ENCODE measurements around the gene SPACA7.
"Not testable (repeated sequence)": the region's sequence is repeated elsewhere in the genome, so short reads cannot be mapped to it uniquely, and the experiment has no call there.

SPACA7 gene

DNA sequence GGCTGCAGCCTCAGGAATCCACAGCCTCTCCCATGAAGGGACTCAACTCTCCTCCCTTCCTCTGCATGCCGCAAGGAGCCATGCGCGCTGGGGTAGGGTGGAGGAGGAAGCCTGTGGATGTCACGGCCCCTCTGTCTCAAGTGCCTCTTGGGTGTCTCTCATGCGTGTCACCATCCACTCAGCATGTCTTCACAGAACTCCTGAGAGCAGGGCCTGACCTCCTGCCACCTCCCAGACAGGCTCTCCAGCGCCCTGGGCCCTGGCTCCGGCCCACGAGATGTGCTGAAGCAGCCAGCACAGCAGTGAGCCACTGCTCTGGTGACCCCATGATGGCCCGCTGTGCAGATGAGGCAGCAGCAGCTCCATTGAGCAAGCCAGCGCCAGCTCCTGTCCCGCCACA, 25.9 kb upstream of the SPACA7 start:
- no peak for DNase-seq (ENCODE audit: low read depth)

DNA sequence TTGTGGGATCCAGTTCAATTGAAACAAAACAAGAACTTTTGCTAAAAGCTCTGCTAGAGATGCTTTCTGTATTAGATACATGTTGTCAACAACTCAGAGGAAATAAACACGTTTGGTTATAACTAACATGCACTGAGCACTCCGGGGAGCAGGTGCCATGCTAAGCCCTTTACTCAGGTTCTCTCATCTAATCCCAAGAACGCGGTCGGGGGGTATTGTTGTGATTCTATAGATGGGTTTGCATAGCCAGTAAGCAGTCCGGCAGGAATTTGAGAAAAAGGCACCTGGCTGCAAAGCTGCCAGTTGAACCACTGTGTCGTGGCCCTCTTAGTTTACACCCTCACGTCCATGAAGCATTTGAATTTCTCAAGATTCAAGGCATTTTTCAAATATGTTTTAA, 24.3 kb upstream of the SPACA7 start:
- no peak for DNase-seq (ENCODE audit: low read depth)

DNA sequence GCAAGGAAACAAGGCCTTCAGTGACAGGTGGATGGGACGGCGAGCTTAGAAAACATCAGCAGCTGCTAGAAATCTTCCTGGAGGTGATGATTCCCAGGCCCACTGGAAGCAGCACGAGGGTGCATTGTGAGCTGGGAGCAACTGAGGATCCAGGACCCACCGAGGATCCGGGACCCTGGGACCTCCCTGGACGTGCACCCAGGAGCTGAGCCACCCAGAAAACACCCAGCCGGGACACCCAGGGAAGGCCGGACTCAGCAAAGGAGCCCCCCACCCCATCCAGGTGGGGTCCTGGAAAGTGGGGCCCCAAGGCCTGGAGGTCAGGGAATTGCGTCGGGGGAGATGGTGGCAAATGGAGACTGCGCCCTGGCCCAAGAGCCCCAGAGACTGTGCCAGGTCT, 22.3 kb upstream of the SPACA7 start:
- DNase-seq (ENCODE audit: low read depth), result no peak

DNA sequence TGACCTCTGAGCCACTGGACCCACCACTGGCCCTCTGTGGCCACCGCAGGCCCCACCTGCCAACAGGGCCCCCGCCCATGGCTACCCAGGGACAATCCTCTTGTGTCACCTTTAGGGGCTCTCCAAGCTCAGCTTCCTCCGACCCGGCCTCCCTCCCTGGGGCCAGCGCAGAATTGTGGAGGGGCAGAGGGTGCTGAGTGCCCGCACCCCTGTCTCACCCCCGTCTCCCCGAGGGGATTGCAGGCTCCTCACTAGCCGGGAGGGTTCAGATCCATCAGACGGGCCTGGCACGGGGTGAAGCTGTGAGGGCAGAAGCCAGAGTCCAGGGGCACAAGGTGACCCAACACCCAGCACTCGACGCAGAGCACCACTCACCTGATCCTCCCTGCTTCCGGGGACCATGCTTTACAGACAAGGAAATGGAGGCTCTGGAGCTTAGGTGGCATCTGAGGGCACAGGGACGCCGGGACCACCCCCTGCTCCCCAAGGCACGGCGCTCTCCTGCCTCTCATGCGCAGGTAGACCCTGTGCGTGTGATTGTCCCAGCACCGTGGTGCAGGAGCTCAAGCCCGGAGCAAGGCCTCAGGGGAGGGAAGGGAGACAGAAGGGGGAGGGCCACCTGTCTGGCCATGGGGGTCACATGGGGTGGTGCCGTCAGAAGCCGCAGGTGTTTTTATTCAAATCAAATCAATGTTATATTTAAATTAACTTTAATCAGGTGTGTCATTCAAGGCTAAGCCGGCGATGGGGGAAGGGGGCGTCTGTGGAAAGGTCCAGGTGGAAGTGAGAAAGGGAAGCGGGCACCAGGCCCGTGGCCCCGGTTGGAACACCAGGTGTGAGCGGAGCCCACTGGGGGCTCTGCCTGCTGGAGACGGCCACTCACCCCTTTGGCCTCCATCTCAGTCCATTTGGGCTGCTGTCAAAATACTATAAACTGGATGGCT, 21.6 kb upstream of the SPACA7 start:
- no peak for DNase-seq (ENCODE audit: low read depth)

DNA sequence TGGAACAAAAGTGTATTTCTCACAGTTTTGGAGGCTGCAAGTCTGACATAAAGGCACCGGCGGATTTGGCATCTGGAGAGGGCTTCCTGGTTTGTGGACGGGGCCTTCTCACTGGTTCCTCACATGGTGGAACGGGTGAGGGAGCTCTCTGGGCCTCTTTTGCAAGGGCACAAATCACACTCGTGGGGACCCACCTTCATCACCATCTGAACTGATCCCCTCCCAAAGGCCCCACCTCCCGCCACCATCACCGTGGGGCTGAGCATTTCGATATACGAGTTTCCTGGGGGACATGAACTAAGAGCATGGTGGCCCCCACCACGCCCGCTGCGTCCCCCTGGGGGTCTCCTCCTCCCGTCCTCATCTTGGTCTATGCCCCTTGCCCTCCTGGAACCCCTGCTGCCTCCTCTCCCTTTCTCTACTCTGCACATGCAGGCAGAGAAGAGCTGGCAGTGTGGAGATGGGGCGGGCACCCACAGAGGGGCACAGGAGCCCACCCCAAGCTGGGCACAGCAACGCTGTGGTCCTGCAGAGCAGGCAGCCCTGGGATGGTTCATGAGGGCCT, 20.8 kb upstream of the SPACA7 start:
- no peak for DNase-seq (ENCODE audit: low read depth)

DNA sequence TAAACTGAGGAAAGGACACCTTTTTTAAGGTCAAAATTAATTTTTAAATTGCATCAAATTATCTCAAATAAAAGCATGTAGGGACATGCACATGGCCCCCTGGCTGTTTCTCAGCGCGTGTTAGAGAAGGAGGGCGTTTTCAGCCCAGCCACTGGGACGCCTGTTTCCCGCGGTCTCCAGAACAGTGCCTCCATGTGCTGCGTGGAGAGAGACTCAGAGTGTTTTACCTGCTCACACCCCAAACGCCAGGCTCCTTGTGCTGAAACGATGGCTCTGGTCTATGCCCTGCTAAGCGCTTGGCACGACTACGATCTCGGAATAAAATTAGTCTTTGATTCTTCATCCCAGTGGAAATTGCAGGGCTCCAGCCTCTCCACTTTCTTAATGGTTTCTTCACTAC, 20.0 kb upstream of the SPACA7 start:
- DNase-seq (ENCODE audit: low read depth), result no peak

DNA sequence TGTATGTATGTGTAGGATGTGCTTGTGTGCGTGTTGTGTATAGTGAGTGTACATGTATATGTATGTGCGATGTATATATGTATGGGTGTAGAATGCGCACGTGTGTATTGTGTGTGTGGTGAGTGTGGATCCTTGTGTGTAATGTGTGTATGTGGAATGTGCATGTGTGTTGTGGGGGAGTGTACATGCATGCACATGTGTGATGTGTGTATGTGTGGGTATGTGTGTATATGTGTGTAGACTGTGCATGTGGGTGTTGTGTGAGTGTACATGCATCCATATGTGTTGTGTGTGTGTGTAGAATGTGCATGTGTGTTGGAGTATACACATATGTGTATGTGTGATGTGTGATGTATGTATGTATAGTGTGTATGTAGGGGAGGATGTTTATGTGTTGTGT, 18.0 kb upstream of the SPACA7 start:
- DNase-seq (ENCODE audit: low read depth), result no peak

DNA sequence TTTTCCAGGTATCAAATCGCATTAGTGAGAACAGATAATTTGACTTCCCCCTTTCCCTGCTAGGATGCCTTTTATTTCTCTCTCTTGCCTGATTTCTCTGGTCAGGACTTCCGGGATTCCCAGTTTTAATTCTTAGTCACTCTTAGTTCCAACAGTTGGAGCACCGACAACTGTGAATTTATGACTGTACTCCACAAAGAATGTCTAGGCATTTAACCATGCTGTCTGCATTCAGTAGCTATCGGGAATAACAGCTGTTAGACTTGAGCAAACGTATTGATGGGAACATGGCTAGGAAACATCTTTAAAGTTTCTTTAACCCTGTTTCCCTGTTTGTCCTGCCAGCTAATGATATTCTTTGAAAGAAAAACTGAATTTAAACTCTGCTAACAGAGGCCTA, 14.1 kb upstream of the SPACA7 start:
- DNase-seq (ENCODE audit: low read depth), result no peak

DNA sequence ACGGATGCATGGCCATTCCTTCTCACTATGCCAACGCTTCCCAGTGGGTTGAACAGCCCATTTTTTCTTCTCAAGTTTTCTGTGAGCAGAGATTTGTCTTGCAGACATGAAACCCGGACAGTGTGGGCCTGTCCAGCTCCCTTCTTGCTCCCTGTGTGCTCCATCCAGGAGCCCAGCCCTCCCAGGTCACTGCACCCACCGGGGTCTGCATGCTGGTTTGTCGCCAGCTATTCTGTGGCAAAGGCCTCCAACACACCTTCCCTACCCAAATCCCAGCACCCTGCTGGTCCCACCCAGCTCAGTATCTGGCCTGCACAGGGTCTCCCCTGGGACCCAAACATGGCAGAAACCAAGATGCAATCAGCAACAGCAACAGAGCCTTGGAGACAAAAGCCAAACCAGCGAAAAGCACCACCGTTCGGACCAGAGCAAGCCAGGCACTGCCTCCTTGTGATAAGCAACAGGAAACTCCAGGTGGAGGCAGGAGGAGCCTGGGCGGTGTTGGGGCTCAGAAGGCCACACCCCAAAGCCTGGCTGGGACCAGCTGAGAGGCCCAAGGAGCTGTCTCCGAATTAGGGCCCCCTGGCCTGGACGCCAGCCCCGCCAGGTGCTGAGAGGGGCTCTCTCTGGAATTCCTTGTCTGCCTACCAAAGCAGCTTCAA, 12.2 kb upstream of the SPACA7 start:
- no peak for DNase-seq (ENCODE audit: low read depth)

DNA sequence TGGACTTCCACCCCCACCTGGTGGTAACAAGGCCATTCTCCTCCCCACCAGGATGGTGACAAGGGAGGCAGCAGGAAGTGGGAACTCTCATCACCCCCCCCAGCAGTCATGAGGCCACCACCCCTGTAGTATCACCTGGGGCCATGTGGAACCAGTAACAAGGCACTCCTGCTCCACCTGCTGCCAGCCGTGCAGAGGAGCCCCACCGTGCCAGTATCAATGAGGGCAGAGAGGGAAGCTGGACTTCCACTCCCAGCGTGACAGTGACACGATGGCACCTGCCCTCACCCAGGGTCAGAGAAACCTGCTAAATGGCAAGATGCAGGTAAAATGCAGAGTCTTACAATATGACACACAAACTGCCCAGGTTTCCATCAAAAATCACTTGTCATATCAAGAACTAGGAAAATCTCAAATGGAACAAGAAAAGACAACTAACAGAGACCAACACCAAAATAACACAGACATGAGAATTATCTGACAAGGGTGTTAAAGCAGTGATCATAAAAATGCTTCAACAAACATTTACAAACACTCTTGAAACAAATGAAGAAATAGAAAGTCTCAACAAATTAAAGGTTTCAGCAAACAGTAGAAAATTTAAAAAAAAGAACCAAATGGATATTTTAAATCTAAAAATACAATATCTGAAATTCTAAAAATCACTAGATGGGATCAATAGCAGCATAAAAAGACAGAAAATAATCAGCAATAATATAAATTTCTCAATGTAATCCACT, 9.1 kb upstream of the SPACA7 start:
- no peak for DNase-seq (ENCODE audit: low read depth)

DNA sequence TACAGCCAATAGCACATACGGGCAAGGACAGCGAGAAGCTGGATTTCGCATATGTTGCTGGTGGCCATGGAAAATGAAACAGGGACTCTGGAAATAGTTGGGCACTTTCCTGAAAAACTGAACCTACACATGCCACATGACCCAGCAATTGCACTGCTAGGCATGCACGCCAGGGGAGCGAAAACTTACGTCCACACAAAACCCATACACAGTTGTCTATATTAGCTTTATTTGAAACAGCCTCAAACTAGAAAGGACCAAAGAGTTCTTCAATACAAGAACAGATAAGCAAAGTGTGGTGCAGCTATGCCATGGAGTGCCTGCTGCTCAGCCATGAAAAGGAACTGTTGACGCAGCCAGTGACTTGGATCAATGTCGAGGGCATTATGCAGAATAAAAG, 7.3 kb upstream of the SPACA7 start:
- DNase-seq (ENCODE audit: low read depth), result no peak

DNA sequence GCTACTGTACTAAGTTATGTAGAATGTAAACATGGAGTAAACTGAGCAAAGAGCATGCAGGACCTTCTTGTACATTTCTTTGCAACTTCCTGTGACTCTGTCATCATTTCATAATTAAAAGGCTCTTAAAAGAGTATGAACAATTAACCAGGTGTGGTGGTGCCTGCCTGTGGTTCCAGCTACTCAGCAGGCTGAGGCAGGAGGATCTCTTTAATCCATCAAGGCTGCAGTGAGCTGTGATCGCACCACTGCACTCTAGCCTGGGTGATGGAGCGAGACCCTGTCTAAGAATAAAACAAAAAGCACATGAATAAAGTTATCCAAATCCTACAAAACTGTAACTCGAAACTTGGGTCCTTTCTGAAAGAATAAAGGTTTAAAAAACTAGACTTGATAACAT, 5.8 kb upstream of the SPACA7 start:
- DNase-seq (ENCODE audit: low read depth), result no peak

DNA sequence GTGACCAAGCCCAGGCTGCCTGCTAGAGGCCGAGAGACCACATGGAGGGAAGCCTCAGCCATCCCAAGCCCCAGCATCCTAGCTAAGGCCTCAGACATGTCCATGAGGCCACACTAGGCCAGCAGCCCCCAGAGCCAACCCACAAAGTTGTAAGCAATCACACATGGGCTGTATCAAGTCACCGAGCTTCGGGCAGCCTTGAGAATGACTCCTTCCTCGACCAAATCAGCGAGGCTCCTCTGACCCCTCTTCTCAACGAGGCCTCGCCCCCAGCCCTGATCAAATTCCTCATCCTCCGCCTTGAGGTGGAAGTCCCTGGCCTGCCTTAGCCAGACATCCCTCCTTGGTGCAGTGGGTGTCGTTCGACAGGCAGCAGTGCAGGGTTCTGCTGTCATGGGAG, 1.9 kb upstream of the SPACA7 start:
- no peak for DNase-seq (ENCODE audit: low read depth)

DNA sequence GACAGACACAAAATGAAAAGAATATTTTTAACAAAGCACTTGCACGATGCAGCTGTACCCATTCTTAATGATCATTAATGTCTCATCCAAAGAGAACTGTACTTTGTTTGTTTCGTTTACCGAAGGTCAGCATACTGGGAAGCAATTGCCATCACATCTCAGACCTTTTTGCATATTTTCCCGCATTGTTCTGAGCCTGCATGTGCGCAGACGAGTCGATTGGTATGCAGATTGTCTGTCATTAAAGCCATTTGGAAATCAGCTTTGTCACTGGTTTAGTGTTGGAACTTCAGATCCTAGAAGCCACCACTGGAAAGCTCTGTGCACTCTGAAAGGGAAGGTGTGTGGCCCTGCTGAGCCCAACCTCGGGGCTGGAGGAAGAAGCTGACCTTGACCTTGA, 15.6 kb downstream of the SPACA7 start:
- no peak for DNase-seq (ENCODE audit: low read depth)

DNA sequence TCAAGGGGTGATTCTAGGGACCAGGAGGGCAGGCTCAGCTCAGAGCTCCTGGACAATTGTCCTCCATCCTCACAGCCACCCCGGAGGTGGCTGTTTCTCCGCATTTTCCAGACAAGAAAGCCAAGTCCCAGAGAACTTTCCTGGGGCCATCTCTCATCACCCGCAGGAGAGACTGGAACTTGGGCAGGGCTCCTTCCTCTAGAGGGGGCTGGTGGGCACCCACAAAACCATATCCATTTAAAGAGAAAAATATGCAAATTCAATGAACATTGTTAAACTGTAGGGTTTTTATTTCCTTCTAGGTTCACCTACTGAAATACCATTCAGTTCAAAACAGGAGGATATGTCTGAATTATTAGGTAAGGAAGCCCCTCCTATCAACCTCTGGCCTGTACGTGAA, 16.6 kb downstream of the SPACA7 start:
- no peak for DNase-seq (ENCODE audit: low read depth)

DNA sequence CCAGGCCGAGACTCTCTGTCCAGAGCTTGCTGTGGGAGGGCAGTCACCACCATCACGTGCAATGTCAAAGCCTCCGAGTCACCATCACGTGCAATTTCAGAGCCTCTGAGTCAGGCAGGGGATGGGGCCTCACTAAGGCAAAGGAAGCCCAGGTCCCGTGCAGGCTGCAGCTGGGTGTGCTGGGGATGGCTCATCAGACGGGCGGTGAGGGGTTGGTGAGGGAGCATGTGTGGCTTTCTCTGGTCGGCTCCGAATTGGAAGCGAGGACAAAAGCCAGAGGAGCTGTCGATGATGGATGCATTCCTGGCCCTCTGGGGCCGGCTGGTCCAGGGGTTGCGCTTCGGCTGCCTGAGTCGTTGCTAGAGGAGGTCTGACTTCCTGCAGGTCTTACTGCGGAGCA, 18.9 kb downstream of the SPACA7 start:
- DNase-seq (ENCODE audit: low read depth), result not testable (repeated sequence)

DNA sequence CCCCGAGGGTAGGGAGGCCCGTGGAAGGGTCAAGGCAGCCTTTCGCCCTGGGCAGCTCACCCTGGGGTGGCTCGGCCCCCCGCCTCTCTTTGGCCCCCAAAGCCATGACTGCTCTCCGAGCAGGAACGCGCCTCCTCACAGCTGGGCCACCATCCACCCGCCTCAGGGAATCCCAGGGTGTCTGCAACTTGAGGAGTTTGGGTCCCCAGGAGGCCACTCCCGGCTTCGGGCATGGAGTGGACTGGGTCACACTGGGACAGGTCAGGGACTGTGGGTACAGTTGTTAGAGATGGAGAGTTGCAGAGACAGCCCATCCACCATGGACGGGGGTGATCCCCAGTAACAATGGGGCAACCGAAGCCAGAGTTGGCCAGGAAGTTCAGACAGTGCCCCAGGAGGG, 19.8 kb downstream of the SPACA7 start:
- not testable (repeated sequence) for DNase-seq (ENCODE audit: low read depth)

DNA sequence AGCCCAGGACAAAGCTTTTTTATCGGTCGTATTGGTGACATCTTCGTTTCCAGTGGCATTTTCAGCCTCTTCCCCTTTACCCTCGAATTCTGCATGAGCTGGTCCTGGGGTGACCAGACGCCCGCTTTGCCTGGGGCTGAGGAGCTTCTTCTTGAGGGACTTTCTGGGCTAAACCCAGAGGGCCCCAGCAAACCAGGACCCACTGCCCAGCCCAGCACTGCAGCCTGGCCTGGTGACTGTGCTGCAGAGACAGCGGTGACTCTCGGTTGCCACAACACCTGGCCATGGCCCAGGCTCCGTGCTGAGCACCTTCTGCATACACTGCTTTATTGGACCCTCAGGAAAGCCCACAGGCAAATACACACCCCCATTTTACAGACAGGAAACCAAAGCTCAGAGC, 21.0 kb downstream of the SPACA7 start:
- no peak for DNase-seq (ENCODE audit: low read depth)

DNA sequence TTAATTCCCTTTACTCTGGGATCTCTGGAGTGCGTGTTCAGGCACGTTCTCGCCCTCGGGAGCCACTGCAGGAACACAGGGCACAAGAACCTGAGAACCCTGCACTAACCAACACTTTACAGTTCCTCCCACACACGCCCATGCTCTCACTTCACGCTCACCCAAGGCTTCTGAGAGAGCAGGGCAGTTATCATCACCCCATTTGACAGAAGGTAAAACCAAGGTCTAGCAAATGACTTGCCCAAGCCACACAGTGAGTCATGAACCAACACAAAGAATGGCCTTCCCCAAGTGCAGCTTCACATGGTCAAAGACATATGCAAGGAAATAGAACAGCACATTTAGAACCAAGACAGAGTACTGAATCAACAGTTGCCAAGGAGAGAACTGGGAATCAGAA, 22.2 kb downstream of the SPACA7 start:
- DNase-seq (ENCODE audit: low read depth), result not testable (repeated sequence)

DNA sequence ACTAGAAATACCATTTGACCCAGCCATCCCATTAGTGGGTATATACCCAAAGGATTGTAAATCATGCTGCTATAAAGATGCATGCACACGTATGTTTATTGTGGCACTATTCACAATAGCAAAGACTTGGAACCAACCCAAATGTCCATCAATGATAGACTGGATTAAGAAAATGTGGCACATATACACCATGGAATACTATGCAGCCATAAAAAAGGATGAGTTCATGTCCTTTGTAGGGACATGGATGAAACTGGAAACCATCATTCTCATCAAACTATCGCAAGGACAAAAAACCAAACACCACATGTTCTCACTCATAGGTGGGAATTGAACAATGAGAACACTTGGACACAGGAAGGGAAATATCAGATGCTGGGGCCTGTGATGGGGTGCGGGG, 33.7 kb downstream of the SPACA7 start:
- not testable (repeated sequence) for DNase-seq (ENCODE audit: low read depth)

DNA sequence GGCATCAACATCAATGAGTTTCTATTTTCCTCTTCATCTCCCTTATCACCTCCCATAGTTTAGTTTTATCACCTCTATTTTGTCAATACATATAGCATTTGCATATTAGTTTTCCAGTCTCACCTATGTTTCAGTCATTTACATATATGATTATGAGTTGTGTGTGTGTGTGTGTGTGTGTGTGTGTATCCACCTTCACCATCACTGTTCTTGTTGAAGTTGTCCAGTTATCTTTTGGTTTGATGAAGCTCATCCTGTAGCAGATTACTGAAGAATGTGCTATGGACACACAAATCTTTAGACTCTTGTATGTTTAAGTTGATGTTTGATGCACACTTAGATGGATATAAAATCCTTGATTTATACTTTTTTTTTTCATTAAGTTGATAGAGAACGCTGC, 40.5 kb downstream of the SPACA7 start:
- DNase-seq (ENCODE audit: low read depth), result no peak

DNA sequence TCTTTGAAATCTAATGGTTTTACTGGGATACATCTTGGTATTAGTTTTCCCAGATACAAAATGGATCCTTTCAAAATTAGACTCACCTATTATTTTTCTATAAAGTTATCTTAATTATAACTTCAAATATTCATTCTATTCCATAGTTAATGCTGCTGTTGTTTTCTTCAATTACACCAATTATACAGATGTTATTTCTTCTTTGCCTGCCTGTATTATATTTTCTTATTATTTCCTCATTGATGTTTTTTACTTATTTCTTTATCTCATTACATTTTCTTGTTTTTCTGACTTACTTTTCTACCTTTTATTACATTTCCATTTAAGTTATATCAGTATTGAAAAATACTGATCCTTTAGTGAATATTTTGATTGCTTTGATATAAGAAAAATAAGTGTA, 40.9 kb downstream of the SPACA7 start:
- DNase-seq (ENCODE audit: low read depth), result no peak

DNA sequence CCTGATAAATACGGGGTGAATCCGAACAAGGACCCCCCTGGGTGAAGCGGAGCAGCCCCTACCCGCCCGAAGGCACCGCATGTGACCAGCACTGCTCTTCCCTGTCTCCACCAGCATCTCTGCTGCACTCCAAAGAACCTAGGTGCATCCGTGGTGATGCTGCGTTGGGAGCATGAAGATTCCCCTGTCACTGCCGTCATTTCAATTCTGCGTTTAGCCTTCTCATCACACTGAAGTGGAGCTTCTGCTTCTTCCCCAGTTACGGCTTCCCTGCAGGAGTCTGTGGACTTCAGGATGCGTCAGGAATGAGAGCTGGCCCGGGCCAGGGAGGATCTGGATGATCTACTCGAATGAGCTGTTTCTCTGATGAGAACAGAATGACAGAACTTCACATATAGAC, 47.9 kb downstream of the SPACA7 start:
- no peak for DNase-seq (ENCODE audit: low read depth)
